ENCODE data around the gene DYNLL2. TPM values are rescaled to one million over a fixed set of nuclear protein-coding genes. Genes with fewer than 3 reads are reported as not detected.

DYNLL2 gene
- total RNA-seq, 6 donors from 2014 or later, result 13.6 to 33.5 (median 29.1) TPM

- Histone ChIP-seq H3K9me3 (no peaks in the 10 kb centered on the region), H3K27ac (no peak overlapping the region), H3K27me3 (no peaks in the 10 kb centered on the region), H3K36me3 (peaks cover 23 to 70% (median 59%) of the 10 kb centered on the region in 4 donors), H3K4me1 (peaks cover 18 to 31% (median 26%) of the 10 kb centered on the region in 4 donors), H3K4me3 (no peak overlapping the region)
- 79 to 83% methylated on average over 5 of the region's 5 CpGs for WGBS, 2 donors
- DNase-seq (no peak), ATAC-seq (ENCODE audit: low FRiP score in 2 of 2) (no peak)
- TF ChIP-seq EP300 (IDR thresholded peaks at IDR 0.05), result no peak
- no peak for TF ChIP-seq CTCF (IDR thresholded peaks at IDR 0.05)
- TF ChIP-seq POLR2AphosphoS5 (IDR thresholded peaks at IDR 0.05), result no peak
- no peak for TF ChIP-seq POLR2A (IDR thresholded peaks at IDR 0.05)
Measured at GRCh38 chr17:58088624-58089023, 5.4 kb downstream of the DYNLL2 start.

GRCh38 chr17:58089111-58089510, 5.9 kb downstream of the DYNLL2 start:
- peak in 1 of 2 donors; percentile 38 for DNase-seq
- Histone ChIP-seq H3K9me3 (no peaks in the 10 kb centered on the region), H3K27me3 (no peaks in the 10 kb centered on the region), H3K4me1 (peaks cover 18 to 30% (median 26%) of the 10 kb centered on the region in 4 donors), H3K27ac (no peak overlapping the region), H3K36me3 (peaks cover 23 to 75% (median 61%) of the 10 kb centered on the region in 4 donors), H3K4me3 (no peak overlapping the region)
- ATAC-seq (ENCODE audit: low FRiP score in 2 of 2), result no peak
- WGBS, 2 donors, result 79 to 88% methylated on average over 11 of the region's 11 CpGs
- TF ChIP-seq CTCF (IDR thresholded peaks at IDR 0.05) (no peak), POLR2AphosphoS5 (IDR thresholded peaks at IDR 0.05) (no peak), POLR2A (IDR thresholded peaks at IDR 0.05) (no peak), EP300 (IDR thresholded peaks at IDR 0.05) (no peak)

GRCh38 chr17:58091024-58091567, 7.9 kb downstream of the DYNLL2 start:
- WGBS, 2 donors, result 94 to 98% methylated on average over 2 of the region's 2 CpGs
- H3K27me3 ChIP-seq, result no peaks in the 10 kb centered on the region

GRCh38 chr17:58092101-58092796, 9.0 kb downstream of the DYNLL2 start:
- DNase-seq, result no peak
- Histone ChIP-seq H3K27ac (no peak overlapping the region), H3K9me3 (no peaks in the 10 kb centered on the region), H3K36me3 (peaks cover 23 to 69% (median 58%) of the 10 kb centered on the region in 4 donors), H3K4me3 (no peak overlapping the region), H3K4me1 (peaks cover 0 to 2% (median under 1%) of the 10 kb centered on the region in 4 donors), H3K27me3 (no peaks in the 10 kb centered on the region)
- WGBS, 2 donors, result 69% methylated on average over 4 of the region's 4 CpGs
- ATAC-seq (ENCODE audit: low FRiP score in 2 of 2), result no peak
- TF ChIP-seq EP300 (IDR thresholded peaks at IDR 0.05), result no peak
- no peak for TF ChIP-seq POLR2A (IDR thresholded peaks at IDR 0.05)
- no peak for TF ChIP-seq CTCF (IDR thresholded peaks at IDR 0.05)
- no peak for TF ChIP-seq POLR2AphosphoS5 (IDR thresholded peaks at IDR 0.05)

More at GRCh38 chr17:58091024-58091567, 7.9 kb downstream of the DYNLL2 start:
- no peak overlapping the region for H3K27ac ChIP-seq
- DNase-seq, result no peak
- peaks cover 3 to 10% (median 9%) of the 10 kb centered on the region in 4 donors for H3K4me1 ChIP-seq
- TF ChIP-seq POLR2AphosphoS5 (IDR thresholded peaks at IDR 0.05) (no peak), EP300 (IDR thresholded peaks at IDR 0.05) (no peak), CTCF (IDR thresholded peaks at IDR 0.05) (no peak), POLR2A (IDR thresholded peaks at IDR 0.05) (no peak)
- no peak overlapping the region for H3K4me3 ChIP-seq
- ATAC-seq (ENCODE audit: low FRiP score in 2 of 2), result no peak
- H3K36me3 ChIP-seq, result peaks cover 23 to 73% (median 61%) of the 10 kb centered on the region in 4 donors
- no peaks in the 10 kb centered on the region for H3K9me3 ChIP-seq
